SU-DHL-6 (cell line): ENCODE measurements around the gene NKX6-1.

Source experiments
- H2AFZ ChIP-seq: fragments of 200-600 bp; sonication (generic); 2 replicates; pipeline ENCODE4 v1.6.1; 2014; ENCODE audit warnings: low read depth, mild to moderate bottlenecking, moderate library complexity, mixed read lengths, antibody characterized with exemption, low read length; ENCODE audit not compliant: severe bottlenecking
- H3F3A ChIP-seq: fragments of 200-600 bp; shearing (Covaris generic); 2 replicates; pipeline ENCODE4 v1.6.0; 2016; ENCODE audit warnings: antibody characterized with exemption, mild to moderate bottlenecking; ENCODE audit not compliant: insufficient read depth
- H3K27ac ChIP-seq: fragments of 200-600 bp; sonication (generic); 2 replicates; pipeline ENCODE4 v1.5.1; 2016; ENCODE audit warnings: low read depth, mild to moderate bottlenecking, low read length, moderate library complexity, mixed read lengths
- H3K27me3 ChIP-seq: fragments of 200-600 bp; sonication (generic), shearing (Covaris generic); 2 replicates; pipeline ENCODE4 v1.6.0; 2014; ENCODE audit warnings: mild to moderate bottlenecking, low read length
- H3K36me3 ChIP-seq: fragments of 200-600 bp; sonication (generic); 2 replicates; pipeline ENCODE4 v1.6.1; 2014; ENCODE audit warnings: mild to moderate bottlenecking, low read length, mixed read lengths
- H3K4me2 ChIP-seq: fragments of 300-600, 200-600 bp; shearing (Covaris generic), sonication (generic); 2 replicates; pipeline ENCODE4 v1.6.0; 2014; ENCODE audit warnings: low read length, low read depth, mild to moderate bottlenecking; ENCODE audit not compliant: poor library complexity, severe bottlenecking
- H3K4me3 ChIP-seq: fragments of 200-600 bp; sonication (generic); 2 replicates; pipeline ENCODE4 v1.5.1; 2014; ENCODE audit warnings: antibody characterized with exemption, low read length, mild to moderate bottlenecking, mixed read lengths; ENCODE audit not compliant: insufficient read depth, poor library complexity, severe bottlenecking
- H3K79me2 ChIP-seq: fragments of 200-600 bp; sonication (generic); 2 replicates; pipeline ENCODE4 v1.6.1; 2014; ENCODE audit warnings: mild to moderate bottlenecking, low read length, moderate library complexity; ENCODE audit not compliant: insufficient read depth
- H3K9ac ChIP-seq: fragments of 200-600 bp; sonication (generic); 2 replicates; pipeline ENCODE4 v1.7.0; 2014; ENCODE audit warnings: mild to moderate bottlenecking, low read length
- H3K9me2 ChIP-seq: fragments of 200-600 bp; sonication (generic); replicated peaks from 2 replicates; pipeline ENCODE4 v1.6.1; 2014; ENCODE audit warnings: low read length; ENCODE audit not compliant: insufficient read depth
- H3K9me3 ChIP-seq: fragments of 200-600 bp; sonication (generic); 2 replicates; pipeline ENCODE4 v1.6.1; 2014; ENCODE audit warnings: low read length, mixed read lengths; ENCODE audit not compliant: insufficient read depth
- H4K20me1 ChIP-seq: fragments of 200-600 bp; sonication (generic); 2 replicates; pipeline ENCODE4 v1.6.1; 2014; ENCODE audit warnings: low read depth, mild to moderate bottlenecking, antibody characterized with exemption, low read length, moderate library complexity, mixed read lengths
- EZH2phosphoT487 ChIP-seq: fragments of 200-600 bp; sonication (generic), shearing (Covaris generic); conservative IDR thresholded peaks from 2 replicates; pipeline ENCODE4 v1.6.1; 2018; ENCODE audit warnings: mild to moderate bottlenecking, antibody characterized with exemption, low read length, moderate library complexity, mixed read lengths
- TF ChIP-seq, protein P1 (sequence below): fragments of 200-600 bp; sonication (generic); IDR thresholded peaks from one replicate; pipeline ENCODE4 v1.5.1; 2017; ENCODE audit warnings: antibody characterized with exemption, mild to moderate bottlenecking, low read length, moderate library complexity; ENCODE audit not compliant: insufficient read depth, poor library complexity, severe bottlenecking

Gene NKX6-1

GRCh38 chr4:84467601-84468000 lies 31.5 kb downstream of the NKX6-1 start:
- Histone ChIP-seq H3K27ac (no peak overlapping the region), H3K4me3 (no peak overlapping the region), H3K27me3 (no peaks in the 10 kb centered on the region), H3F3A (no peaks in the 10 kb centered on the region), H3K4me2 (no peak overlapping the region), H3K9me3 (no peaks in the 10 kb centered on the region), H3K9ac (no peak overlapping the region), H3K36me3 (no peaks in the 10 kb centered on the region), H4K20me1 (no peaks in the 10 kb centered on the region), H3K79me2 (no peaks in the 10 kb centered on the region), H3K9me2 (no peaks in the 10 kb centered on the region), H2AFZ (no peak overlapping the region)
- TF ChIP-seq, protein P1, sequence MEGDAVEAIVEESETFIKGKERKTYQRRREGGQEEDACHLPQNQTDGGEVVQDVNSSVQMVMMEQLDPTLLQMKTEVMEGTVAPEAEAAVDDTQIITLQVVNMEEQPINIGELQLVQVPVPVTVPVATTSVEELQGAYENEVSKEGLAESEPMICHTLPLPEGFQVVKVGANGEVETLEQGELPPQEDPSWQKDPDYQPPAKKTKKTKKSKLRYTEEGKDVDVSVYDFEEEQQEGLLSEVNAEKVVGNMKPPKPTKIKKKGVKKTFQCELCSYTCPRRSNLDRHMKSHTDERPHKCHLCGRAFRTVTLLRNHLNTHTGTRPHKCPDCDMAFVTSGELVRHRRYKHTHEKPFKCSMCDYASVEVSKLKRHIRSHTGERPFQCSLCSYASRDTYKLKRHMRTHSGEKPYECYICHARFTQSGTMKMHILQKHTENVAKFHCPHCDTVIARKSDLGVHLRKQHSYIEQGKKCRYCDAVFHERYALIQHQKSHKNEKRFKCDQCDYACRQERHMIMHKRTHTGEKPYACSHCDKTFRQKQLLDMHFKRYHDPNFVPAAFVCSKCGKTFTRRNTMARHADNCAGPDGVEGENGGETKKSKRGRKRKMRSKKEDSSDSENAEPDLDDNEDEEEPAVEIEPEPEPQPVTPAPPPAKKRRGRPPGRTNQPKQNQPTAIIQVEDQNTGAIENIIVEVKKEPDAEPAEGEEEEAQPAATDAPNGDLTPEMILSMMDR: no peak
- TF ChIP-seq EZH2phosphoT487: no peak

GRCh38 chr4:84459783-84460182 lies 39.3 kb downstream of the NKX6-1 start:
- no peak for TF ChIP-seq EZH2phosphoT487
- TF ChIP-seq, protein P1: no peak
- no peak overlapping the region for H2AFZ ChIP-seq
- H3K9ac ChIP-seq: no peak overlapping the region

DNA sequence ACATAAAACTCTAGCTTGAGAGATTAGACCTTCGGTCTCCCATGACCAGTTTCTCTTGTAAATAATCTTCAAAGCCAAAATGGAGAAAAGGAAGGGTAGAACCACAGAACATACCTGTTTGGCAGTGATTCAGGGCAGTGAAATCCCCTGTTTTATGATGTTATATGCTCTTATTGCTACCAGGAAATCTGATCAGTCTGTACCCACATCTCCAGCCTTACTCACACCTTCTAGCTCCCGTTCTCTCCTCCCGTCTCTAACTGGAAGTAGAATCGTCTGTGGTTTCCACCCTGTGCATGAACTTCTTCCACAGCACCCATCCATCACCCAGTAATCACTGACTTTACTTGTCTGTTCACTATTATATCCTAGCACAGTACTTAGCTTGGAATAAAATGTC lies 42.9 kb downstream of the NKX6-1 start:
- no peak overlapping the region for H3K4me2 ChIP-seq
- TF ChIP-seq, protein P1: no peak
- no peak for TF ChIP-seq EZH2phosphoT487
- no peak overlapping the region for H3K4me3 ChIP-seq
- no peaks in the 10 kb centered on the region for H3K9me2 ChIP-seq
- no peaks in the 10 kb centered on the region for H3K27me3 ChIP-seq
- H3K9ac ChIP-seq: no peak overlapping the region
- H4K20me1 ChIP-seq: no peaks in the 10 kb centered on the region
- H2AFZ ChIP-seq: no peak overlapping the region
- H3K27ac ChIP-seq: no peak overlapping the region
- no peaks in the 10 kb centered on the region for H3K9me3 ChIP-seq
- no peaks in the 10 kb centered on the region for H3K79me2 ChIP-seq
- H3F3A ChIP-seq: no peaks in the 10 kb centered on the region
- H3K36me3 ChIP-seq: no peaks in the 10 kb centered on the region

More at GRCh38 chr4:84459783-84460182, 39.3 kb downstream of the NKX6-1 start:
- H3K4me3 ChIP-seq: no peak overlapping the region
- no peaks in the 10 kb centered on the region for H3K9me2 ChIP-seq
- no peak overlapping the region for H3K4me2 ChIP-seq
- no peaks in the 10 kb centered on the region for H3K27me3 ChIP-seq
- no peaks in the 10 kb centered on the region for H3K9me3 ChIP-seq
- no peaks in the 10 kb centered on the region for H3F3A ChIP-seq
- no peak overlapping the region for H3K27ac ChIP-seq
- H3K36me3 ChIP-seq: no peaks in the 10 kb centered on the region
- no peaks in the 10 kb centered on the region for H4K20me1 ChIP-seq
- H3K79me2 ChIP-seq: no peaks in the 10 kb centered on the region

GRCh38 chr4:84455697-84456096 lies 43.4 kb downstream of the NKX6-1 start:
- Histone ChIP-seq H3K9me3 (no peaks in the 10 kb centered on the region), H3K79me2 (no peaks in the 10 kb centered on the region), H4K20me1 (no peaks in the 10 kb centered on the region), H2AFZ (no peak overlapping the region), H3K27ac (no peak overlapping the region), H3K9ac (no peak overlapping the region), H3F3A (no peaks in the 10 kb centered on the region), H3K27me3 (no peaks in the 10 kb centered on the region), H3K36me3 (no peaks in the 10 kb centered on the region), H3K4me2 (no peak overlapping the region), H3K4me3 (no peak overlapping the region), H3K9me2 (no peaks in the 10 kb centered on the region)
- TF ChIP-seq, protein P1: no peak
- TF ChIP-seq EZH2phosphoT487: no peak
